ENCODE data around the gene BTBD6. TPM values are rescaled to one million over a fixed set of nuclear protein-coding genes. Genes with fewer than 3 reads are reported as not detected.

Gene BTBD6
- total RNA-seq, 1 experiment from 2014 or later, result 7.8 TPM

GRCh38 chr14:105215602-105216001 lies 32.7 kb upstream of the BTBD6 start (continued):
- no peak for TF ChIP-seq FOXJ3 (CRISPR knock-in tag; IDR thresholded peaks at IDR 0.05; ENCODE audit: borderline replicate concordance)
- no peak for TF ChIP-seq HMGA2 (CRISPR knock-in tag; IDR thresholded peaks at IDR 0.05)
- no peak for TF ChIP-seq NFE2L1 (CRISPR knock-in tag; IDR thresholded peaks at IDR 0.05)
- TF ChIP-seq, protein P1, sequence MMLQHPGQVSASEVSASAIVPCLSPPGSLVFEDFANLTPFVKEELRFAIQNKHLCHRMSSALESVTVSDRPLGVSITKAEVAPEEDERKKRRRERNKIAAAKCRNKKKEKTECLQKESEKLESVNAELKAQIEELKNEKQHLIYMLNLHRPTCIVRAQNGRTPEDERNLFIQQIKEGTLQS (CRISPR knock-in tag; conservative IDR thresholded peaks at IDR 0.05), result no peak
- no peak for TF ChIP-seq ZNF512 (CRISPR knock-in tag; IDR thresholded peaks at IDR 0.05; ENCODE audit: borderline replicate concordance)
- no peak for TF ChIP-seq ARID4B (CRISPR knock-in tag; IDR thresholded peaks at IDR 0.05; ENCODE audit: borderline replicate concordance)
- TF ChIP-seq ETV6 (CRISPR knock-in tag; IDR thresholded peaks at IDR 0.05), result no peak
- TF ChIP-seq HMGXB4 (CRISPR knock-in tag; IDR thresholded peaks at IDR 0.05), result no peak
- no peak for TF ChIP-seq TEAD1 (CRISPR knock-in tag; IDR thresholded peaks at IDR 0.05)
- no peak for TF ChIP-seq OVOL2 (CRISPR knock-in tag; IDR thresholded peaks at IDR 0.05; ENCODE audit: borderline replicate concordance)
- TF ChIP-seq, protein P2, sequence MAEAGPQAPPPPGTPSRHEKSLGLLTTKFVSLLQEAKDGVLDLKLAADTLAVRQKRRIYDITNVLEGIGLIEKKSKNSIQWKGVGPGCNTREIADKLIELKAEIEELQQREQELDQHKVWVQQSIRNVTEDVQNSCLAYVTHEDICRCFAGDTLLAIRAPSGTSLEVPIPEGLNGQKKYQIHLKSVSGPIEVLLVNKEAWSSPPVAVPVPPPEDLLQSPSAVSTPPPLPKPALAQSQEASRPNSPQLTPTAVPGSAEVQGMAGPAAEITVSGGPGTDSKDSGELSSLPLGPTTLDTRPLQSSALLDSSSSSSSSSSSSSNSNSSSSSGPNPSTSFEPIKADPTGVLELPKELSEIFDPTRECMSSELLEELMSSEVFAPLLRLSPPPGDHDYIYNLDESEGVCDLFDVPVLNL (CRISPR knock-in tag; IDR thresholded peaks at IDR 0.05; ENCODE audit: borderline replicate concordance, low read depth), result no peak
- TF ChIP-seq, protein P3, sequence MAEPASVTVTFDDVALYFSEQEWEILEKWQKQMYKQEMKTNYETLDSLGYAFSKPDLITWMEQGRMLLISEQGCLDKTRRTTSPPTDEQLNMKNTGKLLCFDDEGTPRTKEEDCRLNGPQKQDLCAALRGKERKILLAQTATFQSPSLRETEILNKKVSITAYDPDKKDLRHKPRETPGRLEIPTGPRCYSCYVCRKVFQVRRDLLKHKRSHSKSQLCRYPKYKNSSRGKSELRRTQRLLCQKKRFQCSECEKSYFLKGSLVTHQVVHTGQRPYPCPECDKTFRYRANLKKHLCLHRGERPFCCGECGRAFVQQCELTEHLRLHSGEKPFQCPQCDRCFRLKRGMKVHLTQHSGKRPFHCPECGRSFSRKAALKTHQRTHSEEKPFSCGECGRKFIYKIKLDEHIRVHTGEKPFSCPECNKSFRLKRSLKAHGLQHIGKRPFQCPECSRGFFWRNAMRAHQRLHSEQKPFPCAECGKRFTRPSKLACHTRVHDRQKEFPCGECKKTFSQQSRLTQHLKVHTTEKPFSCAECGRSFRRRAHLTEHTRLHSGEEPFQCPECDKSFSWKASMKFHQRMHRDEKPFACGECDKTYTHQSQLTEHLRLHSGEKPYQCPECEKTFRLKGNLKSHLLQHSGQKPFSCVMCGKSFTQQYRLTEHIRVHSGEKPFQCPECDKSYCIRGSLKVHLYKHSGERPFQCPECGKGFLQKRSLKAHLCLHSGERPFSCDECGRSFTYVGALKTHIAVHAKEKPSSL (CRISPR knock-in tag; conservative IDR thresholded peaks at IDR 0.05), result no peak
- TF ChIP-seq, protein P4, sequence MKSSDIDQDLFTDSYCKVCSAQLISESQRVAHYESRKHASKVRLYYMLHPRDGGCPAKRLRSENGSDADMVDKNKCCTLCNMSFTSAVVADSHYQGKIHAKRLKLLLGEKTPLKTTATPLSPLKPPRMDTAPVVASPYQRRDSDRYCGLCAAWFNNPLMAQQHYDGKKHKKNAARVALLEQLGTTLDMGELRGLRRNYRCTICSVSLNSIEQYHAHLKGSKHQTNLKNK (CRISPR knock-in tag; IDR thresholded peaks at IDR 0.05), result no peak
